ENCODE data around the gene IL1RAPL2. TPM values are rescaled to one million over a fixed set of nuclear protein-coding genes. Genes with fewer than 3 reads are reported as not detected.

The IL1RAPL2 gene
- total RNA-seq, 1 experiment from 2014 or later: not detected

DNA sequence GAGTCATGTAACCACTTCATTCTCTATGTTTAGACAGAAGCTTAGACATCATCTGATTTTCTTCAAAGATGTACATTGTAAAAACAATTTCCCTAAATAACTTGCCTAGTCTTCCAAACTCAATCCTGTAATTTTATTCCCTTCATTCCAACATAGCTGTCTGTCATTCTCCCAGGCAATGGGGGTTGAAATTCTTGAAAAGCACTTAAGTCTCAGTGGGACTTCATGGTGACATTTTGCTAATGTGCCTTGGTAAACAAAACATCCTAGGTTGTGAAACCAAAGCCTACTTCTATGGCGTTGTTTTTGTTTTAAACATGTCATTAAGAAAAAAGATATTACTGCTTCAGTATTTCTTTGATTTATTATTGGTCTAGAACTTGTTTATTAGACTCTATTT lies 1134.3 kb downstream of the IL1RAPL2 start:
- no peak for DNase-seq (ENCODE audit: low read depth)

DNA sequence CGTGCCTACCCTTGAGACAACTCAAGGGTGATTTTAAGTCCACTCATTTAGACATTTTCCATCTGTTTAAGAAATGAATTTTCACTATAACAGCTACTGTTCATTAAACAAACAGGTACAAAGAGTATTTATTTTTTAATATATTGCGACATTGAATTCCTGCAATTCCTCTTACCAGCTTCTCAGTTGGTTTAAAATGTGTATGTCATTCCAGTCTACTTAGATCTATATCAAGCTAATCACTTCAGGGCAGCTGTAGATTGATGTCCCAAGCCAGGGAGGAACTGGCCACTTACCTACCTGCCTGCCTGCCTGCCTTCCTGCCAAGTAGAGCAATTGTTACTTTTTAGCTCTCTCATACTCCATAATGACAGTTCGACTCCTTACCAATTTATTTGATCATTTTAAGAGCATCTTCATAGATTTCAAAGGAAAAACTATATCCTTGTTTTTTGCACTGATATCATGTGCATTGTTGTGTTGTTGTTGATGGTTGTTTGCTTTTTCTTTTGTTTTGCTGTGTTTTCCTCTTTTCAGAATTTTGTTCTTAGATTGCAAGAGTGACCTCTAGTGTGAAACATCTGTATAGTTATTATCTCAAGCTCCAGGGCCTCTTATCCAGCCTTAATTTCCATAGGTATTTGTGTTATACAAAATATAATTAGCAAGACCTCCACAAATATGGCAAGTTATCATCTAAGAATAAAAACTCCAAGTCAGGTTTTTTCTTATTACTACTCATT lies 1135.5 kb downstream of the IL1RAPL2 start:
- no peak for DNase-seq (ENCODE audit: low read depth)

DNA sequence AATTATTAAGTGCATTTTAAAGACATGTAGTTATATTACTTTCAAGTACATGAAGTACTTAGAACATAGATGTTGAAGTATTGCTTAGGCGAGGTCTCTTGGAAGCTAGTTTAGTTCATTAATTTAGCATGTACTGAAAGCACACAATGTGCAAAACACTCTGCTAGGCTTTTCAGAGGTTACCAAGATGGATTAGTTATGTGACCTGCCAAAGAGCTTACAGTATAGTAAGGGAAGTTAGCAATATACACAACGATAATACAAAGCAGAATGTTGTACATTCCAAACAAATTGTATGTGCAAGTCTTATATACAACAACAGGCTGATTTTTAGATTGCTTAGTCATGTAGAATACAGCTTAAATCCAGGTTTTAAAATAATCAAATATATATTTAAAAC lies 1137.9 kb downstream of the IL1RAPL2 start:
- no peak for DNase-seq (ENCODE audit: low read depth)

DNA sequence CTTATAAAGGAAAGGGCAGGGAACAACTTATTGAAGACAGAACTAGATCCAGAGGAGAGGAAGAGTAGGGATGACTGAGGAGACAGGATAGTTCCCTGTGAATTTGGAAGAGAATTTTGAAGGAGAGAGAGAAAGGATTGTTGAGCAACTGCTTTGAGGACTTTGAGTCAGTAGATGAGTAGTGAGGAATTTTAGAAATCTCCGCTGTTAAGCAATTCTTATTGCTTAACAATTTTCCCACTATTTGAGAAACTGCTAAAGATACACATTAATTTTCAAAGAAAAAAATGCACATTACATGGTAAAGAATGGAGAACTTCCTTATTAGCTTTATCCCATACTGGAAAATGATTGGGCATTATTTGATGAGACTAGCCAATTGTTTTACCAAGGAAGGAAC lies 1140.0 kb downstream of the IL1RAPL2 start:
- DNase-seq (ENCODE audit: low read depth): no peak

DNA sequence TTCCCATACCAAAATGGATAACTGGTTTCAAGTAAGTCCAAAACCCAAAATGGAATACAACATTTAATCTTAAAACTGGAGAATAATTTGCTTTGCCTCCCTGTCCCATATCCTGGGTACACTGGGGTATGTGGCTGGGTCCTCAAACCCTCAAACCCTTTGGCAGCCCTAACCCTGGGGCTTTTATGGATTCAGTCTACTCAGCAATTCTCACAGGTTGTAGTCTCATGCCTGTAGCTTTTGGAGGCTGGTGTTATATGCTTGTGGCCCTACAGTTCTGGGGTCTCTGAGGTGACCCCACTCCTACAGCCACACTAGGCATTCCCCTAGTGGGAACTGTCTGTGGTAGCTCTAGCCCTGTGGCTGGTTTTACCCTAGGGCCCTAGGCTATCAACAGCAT lies 1145.8 kb downstream of the IL1RAPL2 start:
- no peak for DNase-seq (ENCODE audit: low read depth)

DNA sequence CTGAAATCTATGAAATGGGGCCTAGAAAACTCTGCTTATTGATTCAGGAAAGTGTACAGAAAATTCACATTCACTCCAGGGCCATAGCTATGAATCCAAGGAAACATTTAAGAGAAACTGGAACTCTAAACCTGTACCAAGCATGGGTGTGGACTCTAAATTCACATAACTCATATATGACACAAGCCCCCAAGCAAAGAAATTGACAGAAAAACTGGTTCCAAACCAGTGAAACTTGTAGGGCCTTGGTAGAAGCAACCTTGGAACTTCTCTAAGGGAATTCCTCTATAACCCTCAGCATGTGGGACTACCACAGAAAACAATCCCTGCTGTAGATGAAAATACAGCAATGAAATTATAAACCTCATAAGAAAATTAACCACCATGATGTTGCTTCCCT lies 1149.7 kb downstream of the IL1RAPL2 start:
- no peak for DNase-seq (ENCODE audit: low read depth)

DNA sequence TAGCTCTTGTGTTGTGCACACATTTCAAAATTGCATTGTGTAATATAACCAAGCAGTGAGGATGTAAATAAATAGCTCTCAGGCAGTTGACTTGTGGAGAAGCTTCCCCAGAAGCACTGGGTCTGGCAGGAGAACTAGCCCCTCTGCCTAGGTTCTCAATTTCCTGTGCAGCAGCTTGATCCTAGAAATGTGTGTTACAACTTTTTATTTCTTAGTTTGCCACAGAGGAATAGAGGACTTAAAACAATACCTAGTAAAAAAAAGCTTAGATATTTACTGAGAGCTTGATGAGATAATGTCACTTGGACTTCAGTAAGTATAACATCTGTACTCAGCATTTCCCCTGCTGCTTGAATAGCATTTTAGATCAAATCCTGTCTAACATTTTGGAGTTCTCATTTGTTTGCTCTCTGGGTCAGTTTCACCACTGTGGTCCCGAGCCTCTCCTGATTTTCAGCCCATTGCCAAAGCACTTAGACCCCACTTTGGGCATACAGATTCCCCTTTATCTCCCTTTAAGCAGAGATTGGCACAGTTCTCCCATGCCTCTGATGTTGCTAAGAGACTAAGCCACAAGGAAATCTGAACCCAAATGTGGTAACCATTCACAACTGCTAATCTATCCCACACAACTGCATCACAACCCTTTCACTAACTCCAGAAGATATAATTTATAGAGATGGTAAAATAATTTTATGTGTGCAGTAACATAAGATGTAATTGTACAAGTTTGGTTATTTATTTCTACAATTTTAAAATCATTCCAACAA lies 1158.2 kb downstream of the IL1RAPL2 start:
- no peak for DNase-seq (ENCODE audit: low read depth)

DNA sequence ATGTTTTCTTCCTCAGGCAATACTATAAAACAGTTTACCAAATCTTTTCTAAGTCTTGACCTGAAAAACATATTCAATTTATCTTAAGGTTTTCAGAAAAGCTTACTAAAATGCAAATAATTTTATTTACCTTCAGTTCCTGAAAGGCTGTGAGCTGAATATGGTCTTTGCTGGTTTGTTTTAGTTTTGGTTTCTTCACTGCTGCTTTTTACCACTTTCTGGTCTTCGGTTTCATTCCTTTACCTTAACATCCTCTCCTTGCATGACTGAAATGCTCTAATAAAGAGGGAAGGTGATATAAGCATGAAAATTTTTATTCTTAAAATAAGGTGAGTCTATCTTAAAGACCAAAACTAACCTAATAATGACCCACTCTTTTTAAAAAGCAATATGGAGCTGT lies 1159.2 kb downstream of the IL1RAPL2 start:
- DNase-seq (ENCODE audit: low read depth): no peak

DNA sequence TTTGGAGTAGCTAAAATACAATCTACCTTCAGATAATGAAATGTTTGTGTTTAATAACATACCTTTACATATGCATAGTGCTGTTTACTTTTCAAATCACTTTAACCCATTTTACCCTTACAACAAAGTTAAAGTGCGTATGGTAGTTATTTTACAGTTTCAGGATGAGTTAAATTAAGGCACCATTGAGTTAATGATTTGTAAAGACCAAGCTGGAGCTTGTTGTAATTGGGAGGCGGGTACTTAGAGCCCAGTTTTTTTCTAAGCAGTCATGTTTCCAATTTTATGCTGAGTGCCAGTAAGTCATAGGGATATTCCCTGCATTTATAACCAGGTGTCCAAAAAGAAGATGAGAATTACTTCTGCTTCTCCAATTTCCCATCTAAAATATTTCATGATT lies 1172.2 kb downstream of the IL1RAPL2 start:
- no peak for DNase-seq (ENCODE audit: low read depth)

DNA sequence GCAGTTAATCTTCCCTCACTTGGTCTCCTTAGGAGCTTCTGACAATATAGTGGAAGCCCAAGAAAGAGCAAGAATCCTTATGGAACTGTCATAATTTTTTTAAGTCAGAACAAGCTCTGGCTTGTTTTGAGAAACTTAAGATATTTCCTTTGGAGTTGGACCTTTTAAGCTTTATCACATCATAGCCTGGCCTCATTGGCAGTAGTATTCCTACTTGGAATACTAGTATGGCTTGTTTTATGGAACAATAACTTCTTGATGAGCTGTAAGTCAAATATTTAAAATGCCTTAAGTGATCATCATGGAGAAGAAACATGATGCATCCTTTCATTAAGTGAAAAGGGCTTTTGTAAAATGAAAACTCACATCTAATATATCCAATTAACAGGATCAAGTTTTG lies 1178.3 kb downstream of the IL1RAPL2 start:
- DNase-seq (ENCODE audit: low read depth): no peak

DNA sequence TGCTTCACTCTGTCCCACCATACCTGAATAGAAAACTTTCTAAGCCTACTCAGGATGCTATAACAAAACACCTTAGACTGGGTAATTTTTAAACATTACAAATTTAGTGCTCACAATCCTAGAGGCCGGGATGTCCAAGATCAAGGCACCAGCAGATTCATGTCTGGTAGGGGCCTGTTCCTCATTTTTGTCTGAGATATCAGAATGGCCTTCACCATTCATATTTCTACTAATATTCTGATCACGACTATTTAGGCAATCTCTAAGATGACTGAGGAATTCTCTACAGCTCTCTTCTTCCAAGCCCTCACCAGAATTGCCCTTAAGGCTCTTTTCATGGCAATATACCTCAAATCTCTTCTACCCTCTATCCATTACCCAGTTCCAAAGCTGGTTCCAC lies 1178.9 kb downstream of the IL1RAPL2 start:
- no peak for DNase-seq (ENCODE audit: low read depth)

DNA sequence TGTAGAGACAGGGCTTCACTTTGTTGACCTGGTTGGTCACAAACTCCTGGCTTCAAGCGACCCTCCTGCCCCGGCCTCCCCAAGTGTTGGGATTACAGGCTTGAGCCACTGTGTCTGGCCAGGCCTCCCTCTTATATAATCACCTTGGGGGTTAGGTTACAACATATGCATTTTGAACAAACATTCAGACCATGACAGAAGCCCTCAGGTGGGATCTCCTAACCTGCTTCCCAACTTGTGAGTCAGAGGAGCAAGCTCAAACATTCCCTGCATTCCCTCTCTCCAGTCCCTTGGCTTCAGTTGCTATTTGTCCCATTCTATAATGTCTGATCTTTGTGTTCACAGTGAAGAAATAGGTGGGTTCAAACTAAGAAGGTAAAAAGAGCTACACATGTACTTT lies 1179.9 kb downstream of the IL1RAPL2 start:
- DNase-seq (ENCODE audit: low read depth): no peak

DNA sequence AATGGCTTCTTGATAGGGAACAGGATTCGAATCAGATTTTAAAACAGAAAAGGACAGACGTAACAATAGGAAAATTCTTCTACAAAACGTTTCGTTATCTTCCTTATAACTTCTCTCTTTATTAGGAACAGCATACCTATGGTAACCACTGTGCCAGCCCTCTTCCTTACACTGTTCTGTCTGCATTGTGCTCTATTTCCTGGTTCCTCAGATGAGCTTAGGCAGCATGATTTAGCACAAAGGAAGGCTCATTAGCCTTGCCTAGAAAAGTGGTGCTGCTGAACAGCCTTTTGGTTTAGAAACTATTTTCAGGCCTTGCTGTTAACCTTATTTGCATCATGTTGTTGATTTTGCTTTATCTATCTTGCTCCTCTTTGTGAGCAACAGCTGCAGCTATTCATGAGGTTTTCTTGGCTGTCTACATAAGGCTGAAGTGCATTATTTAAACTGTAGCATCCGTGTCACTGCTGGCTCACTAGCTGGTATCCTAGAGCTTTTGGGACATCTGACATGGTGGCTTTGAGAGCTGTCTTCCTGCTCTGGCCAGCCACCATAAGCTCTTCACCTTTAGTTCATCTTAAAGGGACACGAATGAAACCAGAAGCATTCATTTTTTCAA lies 1186.4 kb downstream of the IL1RAPL2 start:
- no peak for DNase-seq (ENCODE audit: low read depth)

DNA sequence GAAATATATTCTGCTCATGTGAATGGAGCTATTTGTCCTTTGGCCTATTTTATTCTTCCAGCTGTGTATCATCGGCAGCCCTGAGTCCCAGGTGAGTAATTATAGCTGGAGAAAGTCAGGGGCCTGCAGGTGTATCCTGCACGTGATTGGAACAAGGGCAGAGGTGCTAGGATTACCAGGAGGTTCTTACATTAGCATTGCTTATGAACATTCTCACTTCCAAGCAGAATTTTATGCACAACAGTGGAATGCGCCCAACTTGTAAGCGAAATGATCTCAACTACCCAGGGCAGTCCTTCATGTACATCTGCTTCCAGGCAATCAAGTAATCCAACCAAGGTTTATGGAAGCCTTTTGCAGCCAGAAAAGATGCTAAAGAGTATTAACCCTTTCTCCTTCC lies 1187.4 kb downstream of the IL1RAPL2 start:
- DNase-seq (ENCODE audit: low read depth): no peak

DNA sequence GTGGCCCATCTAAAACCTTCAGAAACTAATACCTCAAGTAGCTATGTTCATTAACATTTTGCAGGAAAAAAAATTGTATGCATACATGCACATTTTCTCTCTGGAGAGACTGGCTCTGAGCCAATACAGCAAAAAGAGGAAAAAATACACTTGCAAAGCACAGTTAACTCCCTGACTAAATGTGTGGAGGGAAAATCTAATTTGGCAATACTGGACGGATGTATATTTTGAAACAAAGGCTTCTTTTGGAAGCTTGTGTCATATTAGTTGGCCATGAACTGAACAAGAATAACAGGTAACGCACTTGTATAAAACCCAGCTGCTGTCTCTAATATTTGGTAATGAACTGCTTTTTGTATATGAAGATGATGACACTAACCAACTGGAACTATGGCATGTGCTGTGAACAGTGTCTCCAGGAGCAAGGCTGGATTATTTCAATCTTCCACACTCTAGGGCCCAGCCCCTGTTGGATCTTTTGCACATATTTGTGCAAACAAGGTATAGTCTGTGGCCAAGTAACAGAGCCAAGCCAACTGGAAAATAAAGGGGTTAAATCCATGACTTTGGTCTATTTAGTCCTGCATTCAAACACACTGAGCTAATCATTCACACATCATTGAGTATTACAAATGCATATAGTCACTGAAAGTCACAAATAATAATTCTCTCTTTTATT lies 1188.4 kb downstream of the IL1RAPL2 start:
- no peak for DNase-seq (ENCODE audit: low read depth)

DNA sequence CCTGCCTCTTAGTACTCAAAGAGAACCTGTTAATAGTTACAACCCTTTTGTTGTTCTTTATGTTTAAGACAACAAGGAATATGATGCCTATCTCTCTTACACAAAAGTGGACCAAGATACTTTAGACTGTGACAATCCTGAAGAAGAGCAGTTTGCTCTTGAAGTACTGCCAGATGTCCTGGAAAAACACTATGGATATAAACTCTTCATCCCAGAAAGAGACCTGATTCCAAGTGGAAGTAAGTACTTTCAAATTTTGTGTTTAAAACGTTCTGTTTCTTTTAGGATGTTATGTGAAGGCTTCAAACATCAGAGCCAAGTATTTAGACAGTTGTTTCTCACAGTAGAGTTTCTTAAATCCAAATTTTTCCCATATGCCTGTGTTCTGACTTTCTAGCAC lies 1189.1 kb downstream of the IL1RAPL2 start:
- DNase-seq (ENCODE audit: low read depth): no peak

DNA sequence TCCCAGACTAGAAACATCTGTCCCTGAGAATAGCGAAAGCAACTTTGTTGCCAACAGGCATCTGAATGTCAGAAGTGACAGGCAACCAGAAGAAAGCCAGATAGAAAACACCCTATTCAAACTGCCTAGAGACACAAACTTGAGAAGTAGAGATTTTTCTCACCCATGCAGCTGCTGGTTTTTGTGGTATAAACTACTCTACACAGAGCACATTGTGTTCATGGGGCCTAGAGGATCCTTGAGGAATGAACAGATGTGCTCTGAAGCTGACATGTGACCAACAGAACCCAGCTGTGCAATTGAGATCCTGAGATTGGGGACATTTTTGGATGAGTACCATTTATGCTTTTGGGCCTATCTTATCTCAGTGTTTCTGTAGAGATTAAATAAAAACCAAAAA lies 1192.8 kb downstream of the IL1RAPL2 start:
- no peak for DNase-seq (ENCODE audit: low read depth)

DNA sequence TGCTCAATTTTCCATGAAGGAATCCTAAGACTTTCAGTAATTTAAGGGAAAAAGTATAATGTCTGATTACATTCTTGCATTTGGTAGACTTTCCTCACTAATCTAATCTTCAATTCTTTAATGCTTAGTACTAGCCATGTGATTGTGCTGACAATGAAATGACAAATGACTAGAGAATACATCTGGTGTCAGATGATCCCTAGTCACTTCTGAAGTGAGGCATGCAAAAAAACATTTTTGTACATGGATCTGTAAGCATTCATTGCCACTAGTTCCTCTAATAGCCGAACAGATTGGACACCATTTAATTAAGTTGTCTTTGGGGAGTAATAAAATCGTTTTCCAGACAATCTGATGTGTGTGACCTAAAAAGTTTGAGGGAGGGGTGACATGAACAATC lies 1193.6 kb downstream of the IL1RAPL2 start:
- DNase-seq (ENCODE audit: low read depth): no peak

DNA sequence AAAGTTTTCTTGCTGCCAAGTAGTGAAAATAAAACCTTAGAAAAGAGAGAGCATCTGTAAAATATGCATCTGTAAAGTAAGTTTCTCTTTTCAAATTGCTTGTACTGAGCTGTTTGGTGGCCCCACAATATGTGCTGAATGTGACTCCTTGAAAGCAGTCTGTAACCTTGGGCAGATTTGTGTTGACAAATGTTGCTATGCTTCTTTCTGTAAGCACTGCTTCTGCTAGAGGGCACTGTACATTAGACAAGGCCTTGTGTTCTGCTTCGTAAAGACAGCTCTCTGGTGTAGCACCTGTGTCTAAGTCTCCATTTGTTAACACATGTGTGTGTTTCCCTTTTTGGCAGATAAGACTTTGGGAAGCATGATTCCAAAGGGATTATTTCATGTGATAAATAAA lies 1199.7 kb downstream of the IL1RAPL2 start:
- DNase-seq (ENCODE audit: low read depth): no peak

DNA sequence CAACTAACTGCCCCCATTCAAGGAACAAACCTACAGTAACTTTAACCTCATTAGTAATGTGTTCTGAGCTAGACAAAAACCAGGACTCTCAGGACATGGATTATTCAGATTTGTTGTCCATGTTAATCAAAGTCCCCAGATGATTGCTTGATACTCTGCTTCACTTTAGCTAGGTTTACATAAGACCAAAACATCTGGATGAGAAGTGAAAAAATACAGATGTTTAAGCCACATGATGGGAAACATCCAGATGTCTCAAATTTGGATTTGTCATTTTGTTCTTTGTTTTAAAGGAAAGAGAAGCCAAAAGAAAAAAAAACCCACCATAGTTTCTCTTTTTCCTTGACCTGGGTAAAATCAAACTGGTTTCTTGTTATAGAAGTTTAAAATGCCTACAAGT lies 1207.8 kb downstream of the IL1RAPL2 start:
- DNase-seq (ENCODE audit: low read depth): no peak

DNA sequence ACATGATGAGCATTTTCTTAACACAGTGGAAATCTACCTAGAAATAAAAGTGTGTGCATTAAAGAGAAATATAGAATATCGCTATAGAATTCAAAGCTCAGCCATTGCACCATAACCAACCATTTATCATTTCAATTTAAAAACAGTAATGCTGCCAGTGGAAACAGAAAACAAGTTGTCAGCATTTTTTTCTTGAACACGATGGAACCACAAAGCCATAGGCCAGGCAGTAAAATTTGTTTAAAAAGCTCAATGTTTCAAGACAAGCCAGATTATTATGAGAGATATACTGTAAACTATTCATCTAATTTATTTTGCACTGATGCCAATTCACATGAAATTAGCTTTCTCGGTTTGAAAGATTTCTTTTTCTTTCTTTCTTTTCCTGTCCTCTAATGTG lies 1209.7 kb downstream of the IL1RAPL2 start:
- no peak for DNase-seq (ENCODE audit: low read depth)

DNA sequence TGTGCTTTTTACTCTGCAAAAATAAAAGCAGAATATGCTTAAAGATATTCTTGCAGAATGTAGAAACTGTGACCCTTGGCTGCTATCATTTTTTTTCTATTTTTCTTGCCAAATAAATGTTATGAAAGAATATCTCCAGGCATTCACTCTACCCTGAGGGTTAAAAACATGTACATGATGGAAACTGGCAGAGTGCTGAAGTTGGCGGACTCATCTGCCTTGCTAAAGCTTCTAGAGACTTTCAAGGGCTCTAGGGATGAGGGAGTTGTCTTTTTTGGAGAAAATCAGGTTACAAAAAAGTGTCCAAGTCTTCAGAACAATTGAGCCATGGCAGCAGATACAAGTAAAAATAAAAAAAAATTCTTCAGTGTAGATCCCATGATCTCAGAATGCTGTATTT lies 1215.8 kb downstream of the IL1RAPL2 start:
- no peak for DNase-seq (ENCODE audit: low read depth)
